GM10266 (cell line): ENCODE results near the gene ENG.

Experiments used
- DNase-seq: peaks from one replicate; pipeline ENCODE4 v3.0.0; 2012; ENCODE audit errors: extremely low spot score
- CTCF ChIP-seq: IDR thresholded peaks from 2 replicates; pipeline ENCODE4 v1.5.1; 2012; ENCODE audit warnings: mild to moderate bottlenecking, low read depth; ENCODE audit not compliant: control insufficient read depth, insufficient read depth; ENCODE audit errors: missing control alignments

ENG gene

GRCh38 chr9:127895811-127896210 is 41.4 kb upstream of the ENG start:
- DNase-seq, result no peak
- no peak for TF ChIP-seq CTCF

GRCh38 chr9:127893392-127893791 is 38.9 kb upstream of the ENG start:
- no peak for DNase-seq
- no peak for TF ChIP-seq CTCF

GRCh38 chr9:127892831-127893230 is 38.4 kb upstream of the ENG start:
- no peak for DNase-seq
- no peak for TF ChIP-seq CTCF

- TF ChIP-seq CTCF, result no peak
- DNase-seq, result no peak
These were observed 35.6 kb upstream of the ENG start for GRCh38 chr9:127890053-127890452.

GRCh38 chr9:127887792-127888191 is 33.3 kb upstream of the ENG start:
- TF ChIP-seq CTCF, result peak; percentile 21
- DNase-seq, result no peak

GRCh38 chr9:127886401-127886972 is 32.0 kb upstream of the ENG start:
- no peak for DNase-seq
- no peak for TF ChIP-seq CTCF

- no peak for DNase-seq
These were observed 31.2 kb upstream of the ENG start for GRCh38 chr9:127885508-127886281.

More at GRCh38 chr9:127885508-127886281, 31.2 kb upstream of the ENG start:
- no peak for TF ChIP-seq CTCF
